Thoracic aorta (tissue), 2 donors: Measurements from ENCODE around the gene MIAT. TPM values are rescaled to one million over a fixed set of nuclear protein-coding genes. Genes with fewer than 3 reads are reported as not detected.

Source experiments
- ATAC-seq: fragments of 150-250 bp; one replicate; pipeline ENCODE4 v1.8.0; 2017; ENCODE audit warnings: low read depth; ENCODE audit not compliant: insufficient number of reproducible peaks, low FRiP score
- DNase-seq: peaks from one replicate; pipeline ENCODE4 v3.0.0-alpha.2; 2020; ENCODE audit warnings: low spot score
- H3K27ac ChIP-seq, 2 donors: fragments of 200-600 bp; sonication (generic); 1 replicate in 1 of 2; 2 replicates in 1 of 2; pipeline ENCODE4 v1.5.1; 2016; ENCODE audit warnings: mild to moderate bottlenecking in 2 of 2, moderate library complexity in 2 of 2
- H3K27me3 ChIP-seq: fragments of 200-600 bp; sonication (generic); replicated peaks from 2 replicates; pipeline ENCODE4 v1.6.0; 2016; ENCODE audit warnings: mild to moderate bottlenecking; ENCODE audit not compliant: insufficient read depth
- H3K36me3 ChIP-seq: fragments of 200-600 bp; sonication (generic); one replicate; pipeline ENCODE4 v1.5.1; 2016
- H3K4me1 ChIP-seq, 2 donors: fragments of 200-600 bp; sonication (generic); 1 replicate in 1 of 2; 2 replicates in 1 of 2; pipeline versions ENCODE4 v1.5.1 to v1.6.0; 2016; ENCODE audit warnings: low read depth in 2 of 2, mild to moderate bottlenecking in 1 of 2; ENCODE audit not compliant: control insufficient read depth in 1 of 2
- H3K4me3 ChIP-seq: fragments of 200-600 bp; sonication (generic); 2 replicates; pipeline ENCODE4 v1.5.1; 2016; ENCODE audit warnings: mild to moderate bottlenecking
- H3K9me3 ChIP-seq: fragments of 200-600 bp; sonication (generic); 2 replicates; pipeline ENCODE4 v1.5.1; 2016
- total RNA-seq, 2 donors: library from RNA; depleted of rRNA; stranded (reverse); fragments of >200 nt; gene quantifications; one replicate each; pipeline versions ENCODE4 v1.1.0 to v1.2.3, GENCODE V29; 2016
- TF ChIP-seq, protein P1 (sequence below): fragments of 200-600 bp; sonication (generic); IDR thresholded peaks from one replicate; pipeline ENCODE4 v1.5.1; 2019; ENCODE audit warnings: antibody characterized with exemption

Gene MIAT
- total RNA-seq, 2 donors from 2014 or later = 0.81 to 3.6 TPM

DNA sequence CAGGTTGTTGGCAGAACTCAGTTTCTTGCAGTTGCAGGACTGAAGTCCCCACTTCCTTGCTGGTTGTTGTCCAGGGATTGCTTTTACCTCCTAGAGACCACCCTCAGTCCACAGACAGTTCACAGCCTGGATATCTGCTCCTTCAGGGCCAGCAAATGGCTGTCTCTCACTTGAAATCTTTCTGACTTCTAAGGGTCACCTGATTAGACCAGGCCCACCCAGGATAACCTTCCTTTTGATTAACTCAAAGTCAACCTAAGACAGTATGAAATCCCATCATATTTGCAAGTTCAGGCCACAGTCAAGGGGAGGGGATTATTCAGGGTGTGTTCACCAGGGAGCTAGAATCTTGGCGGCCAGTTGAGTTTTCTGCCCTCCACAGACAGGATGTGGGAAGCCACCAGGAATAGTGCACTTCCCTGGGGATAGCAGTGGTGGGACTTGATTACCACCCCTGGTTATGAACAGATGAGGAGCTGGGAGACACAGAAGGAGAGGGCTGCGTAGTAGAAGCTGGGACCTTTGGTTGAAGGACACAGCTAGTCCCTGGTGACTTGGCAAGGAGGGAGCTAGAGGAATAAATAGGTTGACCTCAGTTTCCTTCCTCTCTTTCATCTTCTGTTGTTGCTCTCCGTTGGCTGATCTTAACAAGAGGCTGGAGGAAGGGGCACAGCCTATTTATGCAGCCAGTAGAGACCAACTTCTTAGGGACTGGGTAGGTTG is 33.4 kb downstream of the MIAT start:
- no peaks in the 10 kb centered on the region for H3K4me1 ChIP-seq
- no peak overlapping the region for H3K4me3 ChIP-seq
- H3K27me3 ChIP-seq = no peaks in the 10 kb centered on the region
- H3K36me3 ChIP-seq = no peaks in the 10 kb centered on the region
- no peak overlapping the region for H3K27ac ChIP-seq
- no peaks in the 10 kb centered on the region for H3K9me3 ChIP-seq
- no peak for DNase-seq
- TF ChIP-seq, protein P1, sequence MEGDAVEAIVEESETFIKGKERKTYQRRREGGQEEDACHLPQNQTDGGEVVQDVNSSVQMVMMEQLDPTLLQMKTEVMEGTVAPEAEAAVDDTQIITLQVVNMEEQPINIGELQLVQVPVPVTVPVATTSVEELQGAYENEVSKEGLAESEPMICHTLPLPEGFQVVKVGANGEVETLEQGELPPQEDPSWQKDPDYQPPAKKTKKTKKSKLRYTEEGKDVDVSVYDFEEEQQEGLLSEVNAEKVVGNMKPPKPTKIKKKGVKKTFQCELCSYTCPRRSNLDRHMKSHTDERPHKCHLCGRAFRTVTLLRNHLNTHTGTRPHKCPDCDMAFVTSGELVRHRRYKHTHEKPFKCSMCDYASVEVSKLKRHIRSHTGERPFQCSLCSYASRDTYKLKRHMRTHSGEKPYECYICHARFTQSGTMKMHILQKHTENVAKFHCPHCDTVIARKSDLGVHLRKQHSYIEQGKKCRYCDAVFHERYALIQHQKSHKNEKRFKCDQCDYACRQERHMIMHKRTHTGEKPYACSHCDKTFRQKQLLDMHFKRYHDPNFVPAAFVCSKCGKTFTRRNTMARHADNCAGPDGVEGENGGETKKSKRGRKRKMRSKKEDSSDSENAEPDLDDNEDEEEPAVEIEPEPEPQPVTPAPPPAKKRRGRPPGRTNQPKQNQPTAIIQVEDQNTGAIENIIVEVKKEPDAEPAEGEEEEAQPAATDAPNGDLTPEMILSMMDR = no peak
- no peak for ATAC-seq

DNA sequence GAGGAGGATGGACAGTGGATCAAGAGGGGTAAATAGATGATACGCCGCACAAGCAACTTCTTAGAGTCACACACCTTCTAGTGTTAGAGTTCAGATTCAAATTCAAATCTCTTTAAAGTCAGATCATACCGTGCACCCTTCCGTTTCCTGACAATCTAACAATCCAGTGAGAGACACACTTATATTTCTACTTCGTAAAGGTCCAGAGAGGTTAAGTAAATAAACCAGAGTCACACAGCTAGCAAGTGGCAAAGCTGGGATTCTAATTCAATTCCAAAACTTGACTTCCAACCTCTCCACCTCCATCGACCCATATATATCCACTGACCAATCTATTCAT is 34.0 kb downstream of the MIAT start:
- Histone ChIP-seq H3K36me3 (peaks cover under 1% of the 10 kb centered on the region), H3K27ac (no peak overlapping the region), H3K4me3 (no peak overlapping the region), H3K27me3 (no peaks in the 10 kb centered on the region), H3K4me1 (no peaks in the 10 kb centered on the region), H3K9me3 (no peaks in the 10 kb centered on the region)
- TF ChIP-seq, protein P1 = no peak
- DNase-seq (no peak), ATAC-seq (no peak)

DNA sequence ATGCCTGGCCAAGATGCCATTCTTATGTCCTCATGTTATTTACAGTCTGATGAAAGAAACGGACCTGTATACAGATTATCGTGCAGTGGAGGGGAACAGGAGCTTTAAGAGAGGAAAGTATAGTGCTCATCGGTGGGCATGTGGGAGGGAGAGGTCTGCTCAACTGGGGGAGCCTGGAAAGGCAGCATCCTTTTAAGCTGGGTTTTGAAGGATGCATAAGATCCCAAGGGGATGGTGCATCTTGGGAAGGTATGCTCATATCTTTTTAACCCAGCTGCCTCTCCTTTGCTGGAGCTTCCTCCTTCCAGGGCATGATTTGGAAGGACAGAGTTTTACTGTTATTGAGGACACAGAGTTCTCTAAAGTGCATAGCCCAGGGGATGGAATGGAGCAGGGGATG is 34.8 kb downstream of the MIAT start:
- DNase-seq (no peak), ATAC-seq (no peak)
- no peaks in the 10 kb centered on the region for H3K9me3 ChIP-seq
- H3K27me3 ChIP-seq = no peaks in the 10 kb centered on the region
- TF ChIP-seq, protein P1 = no peak
- H3K36me3 ChIP-seq = peaks cover 3% of the 10 kb centered on the region
- no peaks in the 10 kb centered on the region for H3K4me1 ChIP-seq
- no peak overlapping the region for H3K27ac ChIP-seq
- H3K4me3 ChIP-seq = no peak overlapping the region

DNA sequence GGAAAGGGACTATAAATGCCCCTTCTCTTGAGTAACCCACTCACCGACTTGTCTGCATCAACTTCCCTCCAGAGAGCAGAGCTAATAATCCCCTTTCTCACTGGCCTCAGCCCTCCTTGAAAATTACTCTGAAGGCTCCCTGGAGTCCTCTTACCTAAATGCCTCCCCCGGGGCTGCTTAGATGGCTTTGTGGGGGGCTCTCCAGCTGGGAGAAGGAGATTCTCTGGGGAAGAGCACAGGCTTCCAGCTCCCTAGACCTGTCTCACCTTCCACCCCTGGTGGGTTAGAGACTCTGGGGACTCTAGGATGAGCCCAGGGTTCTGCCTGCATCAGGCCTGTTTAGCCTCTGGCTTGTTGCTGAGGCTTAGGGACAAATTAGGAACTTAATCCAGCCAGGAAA is 39.8 kb downstream of the MIAT start:
- Histone ChIP-seq H3K9me3 (no peaks in the 10 kb centered on the region), H3K4me1 (no peaks in the 10 kb centered on the region), H3K36me3 (peaks cover 8% of the 10 kb centered on the region), H3K27me3 (no peaks in the 10 kb centered on the region), H3K4me3 (no peak overlapping the region), H3K27ac (no peak overlapping the region)
- TF ChIP-seq, protein P1 = no peak
- ATAC-seq (no peak), DNase-seq (no peak)

DNA sequence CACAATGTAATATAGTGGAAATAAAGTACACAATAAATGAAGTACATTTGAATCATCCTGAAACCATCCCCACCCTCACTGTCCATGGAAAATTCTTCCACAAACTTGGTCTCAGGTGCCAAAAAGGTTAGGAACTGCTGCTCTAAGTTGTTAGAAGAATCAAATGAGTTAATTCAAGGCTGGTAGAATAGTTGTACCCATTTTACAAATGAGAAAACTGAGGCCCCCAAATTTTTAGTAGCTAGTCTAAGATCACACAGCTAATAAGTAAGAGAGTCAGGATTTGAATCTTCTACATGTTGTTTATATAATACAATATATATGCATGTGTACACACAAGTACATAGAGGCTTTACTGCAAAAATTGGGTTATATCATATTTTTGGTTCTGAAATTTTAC is 43.1 kb downstream of the MIAT start:
- Histone ChIP-seq H3K9me3 (no peaks in the 10 kb centered on the region), H3K36me3 (peaks cover 8% of the 10 kb centered on the region), H3K27me3 (no peaks in the 10 kb centered on the region), H3K27ac (no peak overlapping the region), H3K4me3 (no peak overlapping the region), H3K4me1 (no peaks in the 10 kb centered on the region)
- DNase-seq = no peak
- ATAC-seq = no peak
- TF ChIP-seq, protein P1 = no peak
